HEK293 (cell line): ENCODE data around the gene HMGXB4.

Experiments used
- CTCF ChIA-PET: fragments of 350-600 bp; formaldehyde crosslinking; extraction: SDS; loops from one replicate; lab custom pipeline; 2021; ENCODE audit warnings: antibody characterized with exemption; lab: Yijun Ruan, JAX
- POLR2A ChIA-PET: fragments of 300-600 bp; formaldehyde crosslinking; extraction: SDS; loops from one replicate; lab custom pipeline; 2020; ENCODE audit warnings: antibody characterized with exemption, inconsistent platforms; lab: Yijun Ruan, JAX
- H3K27ac ChIP-seq: fragments of 200-500 bp; sonication (Bioruptor generic); 2 replicates; pipeline ENCODE4 v1.5.1; 2014; ENCODE audit warnings: low read depth, low read length, control low read depth, inconsistent platforms; ENCODE audit errors: extremely low read depth
- H3K36me3 ChIP-seq, 2 experiments: fragments of 200-500 bp in 1 of 2; sonication (Bioruptor generic) in 1 of 2; 1 replicate in 1 of 2; 2 replicates in 1 of 2; pipeline ENCODE4 v1.5.1; 2014 to 2017; ENCODE audit warnings: inconsistent platforms in 2 of 2, low read length in 2 of 2; ENCODE audit not compliant: control insufficient read depth in 2 of 2, insufficient read depth in 1 of 2
- H3K4me1 ChIP-seq: fragments of 200-500 bp; sonication (Bioruptor generic); 2 replicates; pipeline ENCODE4 v1.5.1; 2014; ENCODE audit warnings: mild to moderate bottlenecking, low read length, inconsistent platforms; ENCODE audit not compliant: control insufficient read depth, insufficient read depth
- H3K4me3 ChIP-seq: 2 replicates; pipeline ENCODE4 v1.5.1; 2011; ENCODE audit warnings: low read depth, mild to moderate bottlenecking, control low read depth, low read length, moderate library complexity
- H3K9me3 ChIP-seq: fragments of 200-500 bp; sonication (Bioruptor generic); 2 replicates; pipeline ENCODE4 v1.5.1; 2014; ENCODE audit warnings: low read depth, low read length, inconsistent platforms; ENCODE audit not compliant: control insufficient read depth, insufficient read depth
- EGR2 ChIP-seq: fragments of 450-650 bp; formaldehyde crosslinking; IDR thresholded peaks from 2 replicates; pipeline ENCODE4 v1.5.1; 2016; ENCODE audit warnings: low read depth, missing biosample characterization, missing genetic modification characterization
- GLIS2 ChIP-seq: fragments of 450-650 bp; formaldehyde crosslinking; IDR thresholded peaks from 2 replicates; pipeline ENCODE4 v1.5.1; 2016; ENCODE audit warnings: missing biosample characterization, missing genetic modification characterization
- PRDM2 ChIP-seq: fragments of 450-650 bp; formaldehyde crosslinking; IDR thresholded peaks from 2 replicates; pipeline ENCODE4 v1.5.1; 2016; ENCODE audit warnings: missing biosample characterization, missing genetic modification characterization, borderline replicate concordance
- RBAK ChIP-seq: fragments of 450-650 bp; formaldehyde crosslinking; IDR thresholded peaks from 2 replicates; pipeline ENCODE4 v1.5.1; 2016; ENCODE audit warnings: missing biosample characterization, missing genetic modification characterization
- SCRT2 ChIP-seq: fragments of 450-650 bp; formaldehyde crosslinking; IDR thresholded peaks from 2 replicates; pipeline ENCODE4 v1.5.1; 2016; ENCODE audit warnings: missing biosample characterization, missing genetic modification characterization
- ZBTB20 ChIP-seq: fragments of 450-650 bp; formaldehyde crosslinking; IDR thresholded peaks from 2 replicates; pipeline ENCODE4 v1.5.1; 2016; ENCODE audit warnings: missing biosample characterization, missing genetic modification characterization
- ZBTB26 ChIP-seq: fragments of 450-650 bp; formaldehyde crosslinking; optimal IDR thresholded peaks from 2 replicates; pipeline ENCODE3; 2016; ENCODE audit warnings: missing biosample characterization, mild to moderate bottlenecking, missing genetic modification characterization
- ZNF138 ChIP-seq: fragments of 450-650 bp; formaldehyde crosslinking; IDR thresholded peaks from 2 replicates; pipeline ENCODE4 v1.5.1; 2016; ENCODE audit warnings: missing biosample characterization, missing genetic modification characterization, borderline replicate concordance
- ZNF140 ChIP-seq: fragments of 450-650 bp; formaldehyde crosslinking; IDR thresholded peaks from 2 replicates; pipeline ENCODE4 v1.5.1; 2016; ENCODE audit warnings: missing biosample characterization, missing genetic modification characterization
- ZNF202 ChIP-seq: fragments of 450-650 bp; formaldehyde crosslinking; IDR thresholded peaks from 2 replicates; pipeline ENCODE4 v1.5.1; 2016; ENCODE audit warnings: missing biosample characterization, missing genetic modification characterization, borderline replicate concordance
- ZNF324 ChIP-seq: fragments of 450-650 bp; formaldehyde crosslinking; IDR thresholded peaks from 2 replicates; pipeline ENCODE4 v1.5.1; 2016; ENCODE audit warnings: missing biosample characterization, missing genetic modification characterization
- ZNF404 ChIP-seq: fragments of 450-650 bp; formaldehyde crosslinking; IDR thresholded peaks from 2 replicates; pipeline ENCODE4 v1.5.1; 2017; ENCODE audit warnings: missing biosample characterization, missing genetic modification characterization
- ZNF48 ChIP-seq: fragments of 450-650 bp; formaldehyde crosslinking; IDR thresholded peaks from 2 replicates; pipeline ENCODE4 v1.5.1; 2016; ENCODE audit warnings: missing biosample characterization, missing genetic modification characterization
- ZNF530 ChIP-seq: fragments of 450-650 bp; formaldehyde crosslinking; IDR thresholded peaks from 2 replicates; pipeline ENCODE4 v1.5.1; 2016; ENCODE audit warnings: low read depth, missing biosample characterization, missing genetic modification characterization
- ZNF549 ChIP-seq: fragments of 450-650 bp; IDR thresholded peaks from 2 replicates; pipeline ENCODE4 v1.5.1; 2018; ENCODE audit warnings: missing biosample characterization, missing genetic modification characterization, mild to moderate bottlenecking, inconsistent platforms, moderate library complexity
- ZNF747 ChIP-seq: fragments of 450-650 bp; formaldehyde crosslinking; IDR thresholded peaks from 2 replicates; pipeline ENCODE4 v1.5.1; 2016; ENCODE audit warnings: missing biosample characterization, missing genetic modification characterization
- ZSCAN23 ChIP-seq: fragments of 450-650 bp; formaldehyde crosslinking; IDR thresholded peaks from 2 replicates; pipeline ENCODE4 v1.5.1; 2016; ENCODE audit warnings: missing biosample characterization, missing genetic modification characterization
- TF ChIP-seq, protein P1 (sequence below): fragments of 450-650 bp; formaldehyde crosslinking; IDR thresholded peaks from 2 replicates; pipeline ENCODE4 v1.5.1; 2016; ENCODE audit warnings: missing biosample characterization, missing genetic modification characterization
- TF ChIP-seq, protein P2 (sequence below): fragments of 450-650 bp; IDR thresholded peaks from 2 replicates; pipeline ENCODE4 v1.5.1; 2018; ENCODE audit warnings: missing biosample characterization, mild to moderate bottlenecking, missing genetic modification characterization

Gene HMGXB4

DNA sequence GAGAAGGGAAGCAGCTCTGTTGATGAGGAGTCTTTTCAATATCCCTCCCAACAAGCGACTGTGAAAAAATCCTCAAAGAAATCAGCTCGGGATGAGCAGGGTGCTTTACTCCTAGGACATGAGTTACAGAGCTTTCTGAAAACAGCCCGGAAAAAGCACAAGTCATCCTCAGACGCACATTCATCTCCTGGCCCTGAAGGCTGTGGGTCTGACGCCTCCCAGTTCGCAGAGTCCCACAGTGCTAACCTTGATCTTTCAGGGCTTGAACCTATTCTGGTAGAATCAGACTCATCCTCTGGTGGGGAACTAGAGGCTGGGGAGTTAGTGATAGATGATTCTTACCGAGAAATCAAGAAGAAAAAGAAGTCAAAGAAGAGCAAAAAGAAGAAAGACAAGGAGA lies 7.7 kb downstream of the HMGXB4 start:
- Histone ChIP-seq H3K9me3 (no peaks in the 10 kb centered on the region), H3K4me1 (no peaks in the 10 kb centered on the region), H3K27ac (no peak overlapping the region), H3K4me3 (no peak overlapping the region), H3K36me3 (peaks cover 69 to 84% of the 10 kb centered on the region in 2 experiments)
- TF ChIP-seq ZSCAN23 (tag by site-specific recombination) (no peak), ZNF48 (tag by site-specific recombination) (no peak), GLIS2 (no peak), EGR2 (tag by site-specific recombination) (no peak), PRDM2 (tag by site-specific recombination) (no peak), ZNF324 (no peak), ZBTB20 (tag by site-specific recombination) (no peak), ZNF138 (tag by site-specific recombination) (no peak), RBAK (tag by site-specific recombination) (no peak), ZBTB26 (tag by site-specific recombination) (no peak), ZNF404 (tag by site-specific recombination) (no peak)
- TF ChIP-seq, protein P1, sequence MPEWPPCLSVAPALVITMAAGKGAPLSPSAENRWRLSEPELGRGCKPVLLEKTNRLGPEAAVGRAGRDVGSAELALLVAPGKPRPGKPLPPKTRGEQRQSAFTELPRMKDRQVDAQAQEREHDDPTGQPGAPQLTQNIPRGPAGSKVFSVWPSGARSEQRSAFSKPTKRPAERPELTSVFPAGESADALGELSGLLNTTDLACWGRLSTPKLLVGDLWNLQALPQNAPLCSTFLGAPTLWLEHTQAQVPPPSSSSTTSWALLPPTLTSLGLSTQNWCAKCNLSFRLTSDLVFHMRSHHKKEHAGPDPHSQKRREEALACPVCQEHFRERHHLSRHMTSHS (tag by site-specific recombination): no peak
- ChIA-PET CTCF (interaction anchor here (0.5 kb wide), 1 partner anchor 1509 kb away, joined by 3 read pairs; no protein-coding TSS in a partner anchor), POLR2A (no interaction called here)

GRCh38 chr22:35266277-35266676 lies 9.0 kb downstream of the HMGXB4 start:
- peaks cover 73 to 95% of the 10 kb centered on the region in 2 experiments for H3K36me3 ChIP-seq
- POLR2A ChIA-PET: interaction anchor here (0.9 to 1.3 kb wide), 2 partner anchors 9 to 34 kb away, joined by 3 to 7 read pairs; partner anchors contain the start of genes HMGXB4 and TOM1
- H3K4me1 ChIP-seq: no peaks in the 10 kb centered on the region
- H3K27ac ChIP-seq: no peak overlapping the region
- no peak overlapping the region for H3K4me3 ChIP-seq
- no peaks in the 10 kb centered on the region for H3K9me3 ChIP-seq
- TF ChIP-seq ZNF549 (tag by site-specific recombination) (no peak), ZNF747 (no peak), ZNF530 (tag by site-specific recombination) (no peak), ZNF202 (no peak), ZNF140 (tag by site-specific recombination) (no peak), SCRT2 (tag by site-specific recombination) (no peak)
- TF ChIP-seq, protein P2, sequence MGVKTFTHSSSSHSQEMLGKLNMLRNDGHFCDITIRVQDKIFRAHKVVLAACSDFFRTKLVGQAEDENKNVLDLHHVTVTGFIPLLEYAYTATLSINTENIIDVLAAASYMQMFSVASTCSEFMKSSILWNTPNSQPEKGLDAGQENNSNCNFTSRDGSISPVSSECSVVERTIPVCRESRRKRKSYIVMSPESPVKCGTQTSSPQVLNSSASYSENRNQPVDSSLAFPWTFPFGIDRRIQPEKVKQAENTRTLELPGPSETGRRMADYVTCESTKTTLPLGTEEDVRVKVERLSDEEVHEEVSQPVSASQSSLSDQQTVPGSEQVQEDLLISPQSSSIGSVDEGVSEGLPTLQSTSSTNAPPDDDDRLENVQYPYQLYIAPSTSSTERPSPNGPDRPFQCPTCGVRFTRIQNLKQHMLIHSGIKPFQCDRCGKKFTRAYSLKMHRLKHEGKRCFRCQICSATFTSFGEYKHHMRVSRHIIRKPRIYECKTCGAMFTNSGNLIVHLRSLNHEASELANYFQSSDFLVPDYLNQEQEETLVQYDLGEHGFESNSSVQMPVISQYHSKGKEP (tag by site-specific recombination): no peak
- CTCF ChIA-PET: interaction anchor here (0.7 to 0.9 kb wide), 2 partner anchors 35 to 853 kb away, joined by 3 to 6 read pairs; no protein-coding TSS in a partner anchor
